Measurements from ENCODE around the gene CYB561D1.

CYB561D1 gene

DNA sequence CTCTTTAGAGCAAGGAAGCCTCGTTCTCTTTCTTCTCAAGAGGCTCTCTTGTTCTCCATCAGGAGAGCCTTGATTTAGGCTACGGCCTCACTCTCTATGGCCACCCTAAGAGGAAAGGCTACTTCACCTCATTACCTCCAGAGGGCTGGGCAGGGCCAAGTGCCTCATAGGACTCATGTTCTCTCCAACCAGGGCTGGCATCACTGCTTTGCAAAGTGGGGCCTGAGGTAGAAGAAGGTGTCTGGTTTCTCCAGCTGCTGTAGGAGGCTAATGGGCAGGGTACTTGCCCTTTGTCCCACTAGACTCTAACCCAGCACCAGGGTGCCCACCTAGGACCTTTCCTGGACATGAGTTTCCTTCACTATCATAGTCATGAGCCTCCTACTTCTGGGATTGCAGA is 12.2 kb upstream of the CYB561D1 start:
- no peak for DNase-seq (ENCODE audit: low spot score)

DNA sequence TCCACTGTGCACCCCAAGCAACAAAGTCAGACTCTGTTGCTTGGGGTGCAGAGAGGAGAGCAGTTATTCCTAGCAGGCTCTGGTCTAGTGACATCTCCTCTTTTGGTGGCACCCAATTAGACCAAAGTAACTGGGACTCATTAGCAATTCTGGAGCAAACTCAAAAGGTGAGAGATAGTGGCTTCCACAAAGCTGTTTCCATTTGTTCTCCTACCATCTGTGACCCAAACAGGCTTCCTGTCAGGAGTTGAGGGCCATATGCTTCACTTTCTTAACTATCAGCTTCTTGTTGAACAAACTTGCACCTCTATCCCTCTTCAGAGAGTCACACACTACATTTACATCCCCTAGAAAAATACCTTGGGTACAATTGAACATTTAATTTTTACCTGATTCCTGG is 11.7 kb upstream of the CYB561D1 start:
- DNase-seq (ENCODE audit: low spot score) = no peak

DNA sequence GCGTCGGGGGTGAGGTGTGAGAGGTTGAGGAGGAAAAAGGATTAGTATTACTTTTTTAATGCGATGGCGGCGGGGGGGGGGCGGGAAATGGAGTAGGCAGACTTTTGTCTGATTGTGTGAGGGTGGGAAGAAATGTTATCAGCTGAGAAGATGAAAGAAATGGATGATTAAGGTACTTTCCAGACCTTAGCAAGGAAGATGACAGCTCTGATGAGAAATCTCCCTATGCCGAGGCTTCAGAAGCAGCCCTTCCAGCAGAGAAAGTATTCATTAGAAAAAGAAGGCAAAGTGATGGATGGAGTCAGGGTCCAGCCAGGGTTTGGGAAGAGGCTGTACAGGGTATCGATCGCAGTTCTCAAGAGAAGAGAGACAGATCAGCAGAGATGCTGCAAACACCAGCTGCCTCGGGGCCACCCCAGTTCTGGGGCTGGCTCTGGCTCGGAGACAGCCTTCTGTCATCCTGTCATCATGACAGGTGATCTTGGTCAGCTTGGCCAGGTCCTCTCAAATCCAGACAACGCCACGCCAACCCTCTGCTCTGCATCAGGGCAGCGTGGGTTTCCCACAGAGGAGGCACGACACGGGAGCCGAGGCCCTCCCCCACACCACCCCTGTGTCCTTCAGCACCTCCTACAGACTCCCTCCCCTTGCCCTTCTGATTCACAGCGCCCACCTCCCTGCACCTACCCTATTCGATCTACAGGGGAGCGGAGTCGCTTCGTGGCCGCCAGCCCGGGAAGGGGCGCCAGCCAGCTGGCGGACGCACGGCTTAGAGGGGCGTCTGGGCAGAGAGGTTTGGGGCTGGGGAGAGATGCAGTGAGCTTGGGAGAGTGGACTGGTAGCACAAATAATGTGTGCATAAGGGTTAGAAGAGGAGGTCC is 10.9 kb upstream of the CYB561D1 start:
- DNase-seq (ENCODE audit: low spot score) = no peak

DNA sequence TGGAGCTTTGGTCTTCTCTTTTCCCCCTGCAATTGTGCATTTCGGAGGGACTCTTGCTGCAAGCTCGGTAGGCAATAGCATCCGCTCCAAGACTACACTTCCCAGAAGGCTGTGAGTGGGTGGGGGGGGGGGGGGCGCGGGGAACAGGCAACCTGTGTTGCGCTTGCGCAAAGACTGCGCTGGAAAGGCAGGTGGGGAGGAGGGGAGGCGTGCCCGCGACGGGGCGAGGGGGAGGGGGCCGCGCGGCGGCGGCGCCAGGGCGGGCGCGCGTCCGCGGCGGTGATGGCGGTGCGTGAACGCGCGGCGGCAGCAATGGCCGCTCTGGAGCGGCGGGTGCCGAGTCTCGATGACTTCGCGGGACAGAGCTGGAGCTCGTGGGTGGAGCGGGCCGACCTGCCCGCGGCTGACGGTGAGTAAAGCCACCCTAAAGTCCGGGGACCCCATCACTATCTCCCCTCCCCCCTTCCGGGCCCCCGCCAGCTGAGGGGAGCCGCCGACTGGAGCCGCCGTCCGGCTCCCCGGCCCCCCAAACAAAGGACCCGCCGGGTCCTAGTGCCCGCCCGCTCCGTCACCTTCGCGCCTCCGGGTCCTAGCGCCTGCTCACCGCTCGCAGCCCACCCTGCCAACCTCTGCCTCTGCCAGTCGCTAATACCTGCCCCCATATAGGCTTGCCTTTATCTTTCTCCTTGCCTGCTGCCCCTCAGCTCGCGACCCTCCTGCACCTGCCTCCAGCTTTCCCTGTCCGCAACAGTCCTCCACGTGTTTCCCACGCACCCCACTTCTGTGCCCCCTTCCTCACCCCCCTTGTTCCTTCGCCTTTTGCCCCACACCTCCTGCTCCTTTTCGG is 10.0 kb upstream of the CYB561D1 start, which contains the start of gene ATXN7L2:
ATXN7L2 (plus strand) TSS at position 234 of the 847 bp plus-strand sequence; CDS start at position 283, 49 bp downstream.
- DNase-seq (ENCODE audit: low spot score) = peak; percentile 100

DNA sequence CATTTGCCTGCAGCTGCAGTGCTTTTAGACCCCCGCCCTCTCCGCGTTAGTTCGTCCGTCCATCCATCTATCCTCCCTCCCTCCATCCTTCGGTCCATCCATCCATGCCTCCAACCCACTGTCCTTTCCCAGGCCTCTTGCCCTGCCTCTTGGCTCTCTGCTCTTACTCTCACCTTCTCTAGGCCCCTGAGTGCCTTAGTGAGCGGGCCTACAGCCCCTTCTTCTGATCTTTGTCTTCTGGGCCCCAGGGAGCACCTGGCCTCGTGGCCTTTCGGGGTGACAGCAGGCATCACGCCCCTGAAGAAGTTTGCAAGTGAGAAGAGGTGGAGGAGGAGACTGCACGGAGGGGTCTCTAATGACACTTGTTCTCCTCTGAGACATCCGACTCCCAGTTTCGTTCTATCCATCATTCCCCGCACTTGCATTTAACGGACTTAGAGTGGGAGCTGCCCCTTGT is 9.3 kb upstream of the CYB561D1 start:
- DNase-seq (ENCODE audit: low spot score) = peak; percentile 31

DNA sequence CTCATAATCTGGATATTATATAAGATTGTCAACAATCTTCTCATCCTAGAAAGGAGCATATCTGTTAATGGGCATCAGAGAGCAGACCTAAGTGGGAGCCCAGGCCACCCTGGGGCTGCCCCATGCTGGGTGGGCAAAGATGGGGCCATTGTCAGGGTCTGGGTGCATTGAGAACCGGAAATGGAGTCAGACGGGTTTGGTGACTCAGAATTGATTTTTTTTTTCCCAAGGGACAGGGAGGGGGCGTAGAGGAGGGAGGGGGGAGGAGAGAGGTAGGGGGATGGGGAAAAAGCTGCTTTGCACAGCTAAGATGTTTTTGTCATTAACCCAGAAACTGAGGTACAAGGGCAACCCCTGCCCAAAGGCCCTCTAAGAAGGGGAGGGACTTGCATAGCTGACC is 8.9 kb upstream of the CYB561D1 start:
- no peak for DNase-seq (ENCODE audit: low spot score)

DNA sequence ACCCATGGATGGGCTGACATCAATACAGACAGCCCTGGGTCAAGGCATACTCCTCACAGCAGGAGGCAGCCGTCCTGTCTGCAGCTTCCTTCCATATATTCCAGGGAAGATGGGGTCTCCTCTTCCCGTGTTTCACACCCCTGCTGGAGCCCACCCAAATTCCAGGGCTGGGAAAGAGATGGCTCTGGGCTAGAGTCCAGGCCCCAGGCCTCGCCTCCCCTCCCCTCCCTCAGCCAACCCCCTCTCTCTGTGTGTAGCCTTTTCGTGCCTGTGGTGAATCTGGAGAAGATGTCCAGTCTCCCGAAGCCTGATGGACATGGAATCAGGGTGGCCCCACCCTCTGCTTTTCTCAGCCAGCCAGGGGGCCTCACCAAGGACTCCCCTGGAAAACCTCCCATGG is 6.6 kb upstream of the CYB561D1 start:
- DNase-seq (ENCODE audit: low spot score) = no peak

DNA sequence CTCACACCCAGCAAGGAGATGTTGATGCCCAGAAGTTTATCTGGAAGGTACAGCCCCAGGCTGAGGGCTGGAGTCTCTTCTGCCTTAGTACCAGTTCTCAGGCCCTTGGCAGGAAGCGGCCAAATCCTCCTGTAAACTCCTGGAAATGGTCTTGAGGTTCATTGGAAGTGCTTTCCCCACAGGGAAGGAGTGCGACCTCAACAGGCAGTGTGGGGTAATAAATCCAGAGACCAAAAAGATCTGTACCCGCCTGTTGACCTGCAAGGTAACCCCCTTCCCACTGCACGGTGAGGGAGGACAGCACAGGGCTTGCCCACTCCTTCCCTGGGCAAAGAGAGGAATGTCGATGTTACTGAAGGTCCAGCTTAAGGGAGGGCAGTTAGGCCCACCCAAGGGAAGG is 5.7 kb upstream of the CYB561D1 start:
- DNase-seq (ENCODE audit: low spot score) = no peak

DNA sequence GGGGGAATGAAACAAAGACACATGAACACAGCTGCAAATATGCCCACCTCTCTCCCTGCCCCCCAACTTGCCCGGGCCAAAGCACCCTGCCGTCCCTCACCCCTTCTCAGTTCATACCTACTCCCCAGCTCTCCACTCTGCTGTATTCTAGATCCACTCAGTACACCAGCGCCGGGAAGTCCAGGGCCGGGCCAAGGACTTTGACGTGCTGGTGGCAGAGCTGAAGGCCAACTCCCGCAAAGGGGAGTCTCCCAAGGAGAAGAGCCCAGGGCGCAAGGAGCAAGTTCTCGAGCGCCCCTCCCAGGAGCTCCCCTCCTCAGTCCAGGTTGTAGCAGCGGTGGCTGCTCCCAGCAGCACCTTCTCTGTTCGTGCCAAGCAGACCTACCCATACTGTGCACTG is 5.2 kb upstream of the CYB561D1 start:
- DNase-seq (ENCODE audit: low spot score) = no peak

DNA sequence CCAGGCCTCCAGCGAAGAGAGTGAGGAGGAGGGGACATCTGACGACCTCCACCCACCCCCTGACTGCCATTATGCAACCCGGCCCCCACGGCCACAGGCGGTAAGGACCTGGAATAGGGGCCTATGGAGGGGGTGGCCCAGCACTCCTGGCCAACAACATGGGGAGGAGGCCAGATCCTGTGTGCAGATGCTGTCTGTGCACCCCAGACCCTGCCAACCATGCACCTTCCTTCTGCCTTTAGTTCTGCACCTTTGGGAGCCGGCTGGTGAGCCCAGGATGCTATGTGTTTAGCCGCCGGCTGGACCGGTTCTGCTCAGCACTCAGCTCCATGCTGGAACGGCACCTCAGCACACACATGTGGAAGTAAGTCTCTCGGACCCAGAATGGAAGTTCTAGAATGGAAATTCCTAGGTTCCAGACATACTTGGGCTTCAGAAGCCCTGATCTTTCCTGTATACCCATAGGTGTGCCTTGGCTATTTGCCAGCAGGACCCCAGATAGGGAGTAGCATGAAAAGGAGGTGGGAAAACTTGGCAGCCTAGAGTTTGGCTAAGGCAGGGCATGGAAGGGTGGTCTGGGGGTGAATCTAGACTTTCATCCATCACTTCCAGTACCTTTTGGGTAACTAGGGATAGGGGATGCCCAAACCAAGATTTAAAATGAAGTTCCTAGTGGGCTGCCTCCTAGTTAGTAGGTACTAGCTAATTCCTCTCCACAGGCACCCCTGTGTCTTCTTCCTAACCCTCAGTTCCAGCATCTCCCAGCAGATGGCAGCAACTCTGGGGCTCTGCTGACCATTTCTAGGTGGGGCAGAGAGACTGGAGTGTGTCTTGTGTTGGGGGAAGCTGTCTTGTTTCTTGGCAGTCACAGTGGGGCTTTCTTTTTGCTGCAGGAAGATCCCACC is 3.6 kb upstream of the CYB561D1 start:
- DNase-seq (ENCODE audit: low spot score) = peak; percentile 86

DNA sequence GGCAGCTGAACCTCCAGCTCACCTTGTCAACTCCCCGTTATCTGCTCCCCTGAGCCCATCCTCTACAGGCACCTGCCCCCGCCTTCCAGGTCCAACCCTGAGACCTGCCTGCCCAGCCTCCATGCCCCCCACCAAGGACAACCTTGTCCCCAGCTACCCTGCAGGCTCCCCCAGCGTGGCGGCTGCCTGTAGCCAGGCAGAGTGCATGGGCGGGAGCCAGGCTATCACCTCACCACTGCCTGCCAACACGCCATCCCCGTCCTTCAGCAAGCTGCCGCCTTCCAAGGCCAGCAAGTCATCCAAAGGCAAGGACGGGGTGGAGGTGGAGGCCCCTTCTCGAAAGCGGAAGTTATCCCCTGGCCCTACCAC is 3.0 kb upstream of the CYB561D1 start:
- no peak for DNase-seq (ENCODE audit: low spot score)

DNA sequence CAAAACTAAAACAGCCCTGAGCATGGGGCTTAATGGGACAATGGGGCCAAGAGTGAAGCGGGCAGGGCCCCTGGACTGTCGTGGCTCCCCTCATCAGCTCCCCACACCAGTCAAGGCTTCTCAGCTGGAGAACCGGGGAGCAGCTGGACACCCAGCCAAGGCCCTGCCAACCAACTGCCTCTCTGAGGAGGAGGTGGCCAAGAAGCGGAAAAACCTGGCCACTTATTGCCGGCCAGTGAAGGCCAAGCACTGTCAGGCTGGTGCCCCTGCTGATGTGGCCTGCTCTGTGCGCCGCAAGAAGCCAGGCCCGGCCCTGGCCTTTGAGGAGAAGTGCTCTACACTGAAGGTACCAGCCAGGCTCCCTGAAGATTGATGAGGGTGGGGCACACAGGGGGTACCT is 2.5 kb upstream of the CYB561D1 start:
- DNase-seq (ENCODE audit: low spot score) = no peak

DNA sequence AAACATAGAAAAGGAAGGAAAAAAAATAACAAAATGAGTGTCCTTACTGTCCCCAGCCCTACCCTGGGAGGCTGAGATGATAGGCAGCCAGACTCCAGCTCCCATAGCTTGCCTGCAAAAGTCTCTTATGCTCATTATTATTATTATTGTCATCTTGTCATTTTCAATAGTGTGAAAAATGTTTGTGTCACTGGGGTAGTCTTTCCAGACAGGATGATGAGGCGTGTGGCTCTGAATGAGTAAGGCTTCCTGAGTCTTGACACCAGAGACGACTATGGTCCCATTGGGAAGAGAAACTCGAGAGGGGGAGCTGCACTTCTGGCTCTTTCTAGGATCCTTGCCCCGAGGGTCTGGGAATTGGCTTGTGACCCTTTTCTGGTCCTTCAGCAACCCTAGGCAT is 1.1 kb upstream of the CYB561D1 start:
- DNase-seq (ENCODE audit: low spot score) = no peak

DNA sequence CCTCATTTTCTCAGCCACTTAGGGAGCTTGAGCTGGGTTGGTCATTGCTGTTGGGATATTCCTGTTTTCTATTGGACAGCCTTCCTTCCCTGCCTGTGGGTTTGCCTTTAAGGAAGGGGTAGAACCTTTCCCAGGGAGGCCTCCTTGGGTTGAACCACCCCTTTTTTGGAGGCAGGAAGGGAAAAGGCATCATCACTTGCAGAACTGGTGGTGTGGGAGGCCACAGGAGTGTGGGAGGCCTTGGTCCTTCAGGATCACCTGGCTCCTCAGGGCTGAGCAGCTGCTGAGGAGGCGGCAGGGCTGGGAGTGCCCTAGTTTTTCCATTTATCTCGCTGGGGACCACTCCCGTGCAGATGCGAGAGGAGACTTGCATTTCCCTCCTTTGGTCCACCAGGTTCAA is 667 bp upstream of the CYB561D1 start:
- DNase-seq (ENCODE audit: low spot score) = no peak

DNA sequence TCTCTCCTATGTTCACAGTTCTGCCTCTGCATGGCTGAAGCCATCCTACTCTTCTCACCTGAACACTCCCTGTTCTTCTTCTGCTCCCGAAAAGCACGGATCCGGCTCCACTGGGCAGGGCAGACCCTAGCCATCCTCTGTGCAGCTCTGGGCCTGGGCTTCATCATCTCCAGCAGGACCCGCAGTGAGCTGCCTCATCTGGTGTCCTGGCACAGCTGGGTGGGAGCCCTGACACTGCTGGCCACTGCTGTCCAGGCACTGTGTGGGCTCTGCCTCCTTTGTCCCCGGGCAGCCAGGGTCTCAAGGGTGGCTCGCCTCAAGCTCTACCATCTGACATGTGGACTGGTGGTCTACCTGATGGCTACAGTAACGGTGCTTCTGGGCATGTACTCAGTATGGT is 1.8 kb downstream of the CYB561D1 start:
- DNase-seq (ENCODE audit: low spot score) = no peak

DNA sequence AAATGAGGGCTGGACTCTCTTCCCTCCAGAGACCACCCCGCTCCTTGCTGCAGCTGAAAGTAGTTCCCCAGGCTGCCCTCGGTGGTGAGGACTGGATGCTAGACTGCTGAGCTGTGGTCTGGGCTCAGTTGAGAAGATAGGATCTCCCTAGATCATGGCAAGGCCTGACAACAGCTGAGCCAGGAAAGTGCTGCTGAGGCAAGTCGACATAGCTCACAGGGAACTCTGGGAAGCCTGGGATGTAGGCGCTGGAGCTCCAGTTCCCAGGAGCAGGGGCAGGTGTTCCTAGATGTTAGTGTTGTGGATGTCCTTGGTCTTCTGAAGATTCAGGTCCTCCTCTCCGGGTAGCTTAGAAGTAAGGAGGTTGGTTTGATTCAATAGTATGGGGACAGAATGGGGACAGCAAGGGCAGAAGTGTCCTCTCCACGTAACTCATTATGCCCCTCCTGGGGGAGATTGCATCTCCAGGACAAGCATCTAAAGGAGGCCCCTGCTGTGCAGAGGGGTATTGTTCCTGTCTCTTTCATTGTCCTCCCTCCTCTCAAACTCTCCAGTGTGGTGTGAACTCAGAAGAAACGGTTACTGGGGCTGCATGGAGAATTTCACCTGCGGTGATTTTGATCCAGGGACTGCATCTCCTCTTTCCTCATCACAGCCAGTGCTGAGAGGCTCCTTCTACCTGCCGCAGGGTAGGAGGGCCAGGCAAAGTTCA is 3.7 kb downstream of the CYB561D1 start:
- DNase-seq (ENCODE audit: low spot score) = no peak

DNA sequence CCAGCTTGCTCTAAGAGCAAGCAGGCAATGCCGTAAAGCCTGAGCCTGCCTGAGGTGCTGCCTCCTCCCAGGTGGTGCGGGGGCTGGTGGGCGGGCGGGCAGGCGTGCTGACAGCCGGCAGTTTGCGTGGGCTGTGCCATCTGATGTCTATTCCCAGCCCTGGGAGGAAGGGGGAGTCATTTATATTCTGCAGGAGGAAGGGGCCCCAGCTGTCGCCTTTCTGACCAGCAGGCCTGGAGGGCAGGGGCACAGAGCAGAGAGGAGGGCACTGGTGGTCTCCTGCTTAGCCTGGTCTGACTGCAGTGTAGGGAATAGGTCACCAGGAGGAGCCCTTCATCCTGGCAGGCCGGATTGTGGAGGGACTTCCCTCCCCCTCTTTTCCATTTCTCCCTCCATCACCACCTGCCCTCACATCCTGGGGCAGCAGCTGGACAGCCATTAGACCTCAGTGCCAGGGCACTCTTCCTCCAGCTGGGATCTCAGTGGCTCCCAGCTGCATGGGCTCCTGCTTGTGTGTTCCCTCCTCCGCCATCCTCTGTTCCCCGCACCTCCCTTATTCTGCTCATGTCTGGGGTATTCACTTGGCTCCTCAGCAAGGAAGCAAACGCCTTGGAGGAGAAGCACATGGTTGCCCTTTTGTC is 4.4 kb downstream of the CYB561D1 start:
- peak; percentile 53 for DNase-seq (ENCODE audit: low spot score)

DNA sequence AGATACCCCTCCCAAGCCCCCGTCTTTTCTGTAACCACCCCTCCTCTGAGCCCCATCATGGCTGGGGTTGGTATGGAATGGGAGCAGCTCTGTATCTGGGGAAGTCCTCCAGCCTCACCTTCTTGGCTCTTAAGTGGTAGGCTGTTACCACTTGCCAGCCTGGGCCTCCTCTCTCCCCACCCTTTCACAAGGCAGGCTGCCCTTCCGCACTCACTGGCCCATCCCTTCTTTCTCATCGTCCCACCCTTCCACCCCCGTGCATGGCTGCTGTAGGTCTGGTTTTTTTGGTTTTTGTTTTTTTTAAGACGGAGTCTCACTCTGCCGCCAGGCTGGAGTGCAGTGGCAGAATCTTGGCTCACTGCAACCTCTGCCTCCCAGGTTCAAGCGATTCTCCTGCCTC is 5.2 kb downstream of the CYB561D1 start:
- DNase-seq (ENCODE audit: low spot score) = no peak

DNA sequence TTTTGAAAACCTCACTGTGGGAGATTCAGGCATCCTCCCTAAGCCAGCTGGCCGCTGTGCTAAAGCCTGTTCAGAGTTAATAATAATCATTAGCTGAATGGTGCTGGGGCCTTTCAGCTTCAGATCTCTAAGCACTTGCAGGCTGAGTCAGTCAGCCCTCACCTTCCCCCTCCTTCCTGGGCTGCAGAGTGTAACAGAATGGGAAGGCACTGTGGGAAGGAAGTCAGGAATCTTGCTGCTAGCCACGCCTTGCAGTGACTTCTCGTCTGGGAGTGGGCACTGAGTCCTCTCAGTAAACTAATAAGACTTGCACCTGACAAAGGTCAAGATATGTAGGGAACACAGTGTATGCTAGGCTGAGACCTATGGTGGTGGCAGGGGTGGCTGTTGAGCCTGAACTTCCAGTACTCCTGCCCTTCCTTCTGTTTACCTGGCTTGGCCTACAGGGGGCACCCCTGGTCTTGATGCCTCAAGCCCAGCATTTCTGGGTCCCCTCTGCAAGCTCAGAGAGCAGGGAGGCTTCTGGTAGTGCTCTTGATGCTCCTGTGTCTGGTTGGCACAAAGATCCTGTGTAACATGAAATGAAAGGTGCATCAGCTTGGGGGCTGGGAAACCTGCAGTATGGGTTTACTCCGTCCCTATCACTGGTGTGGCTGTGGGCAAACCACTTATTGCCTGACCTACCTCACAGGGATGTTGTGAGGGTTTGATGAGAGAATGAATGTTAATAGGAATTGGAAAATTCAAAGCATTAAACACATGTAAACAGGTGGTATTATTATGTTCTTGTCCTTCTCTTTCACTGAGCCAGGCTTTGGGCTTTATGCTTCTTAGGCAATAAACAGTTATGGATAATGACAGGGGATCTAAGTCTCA is 6.0 kb downstream of the CYB561D1 start:
- DNase-seq (ENCODE audit: low spot score) = peak; percentile 49

DNA sequence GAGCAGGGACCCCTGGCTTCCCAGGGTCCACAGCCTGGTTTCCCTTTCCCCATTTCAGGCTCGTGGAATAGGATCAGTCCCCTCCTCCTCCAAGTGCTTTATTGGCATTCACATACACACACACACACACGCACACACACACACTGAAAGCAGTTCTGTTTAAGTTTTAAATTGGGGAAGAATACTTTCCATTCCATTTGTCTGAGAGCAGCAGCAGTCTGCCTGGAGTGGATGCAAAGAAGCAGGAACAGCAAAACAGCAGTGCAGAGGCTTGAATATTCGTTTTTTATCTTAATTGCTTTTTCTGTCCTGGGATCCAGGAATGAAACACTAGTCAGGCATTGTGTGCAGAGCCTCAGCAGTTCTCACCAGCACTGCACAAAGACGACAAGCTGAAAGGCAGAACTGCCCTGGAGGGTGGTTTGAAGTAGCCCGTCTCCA is 7.1 kb downstream of the CYB561D1 start:
- DNase-seq (ENCODE audit: low spot score) = peak; percentile 67

All from hepatic stellate cell (primary cell).